Measurements from ENCODE around the gene FRAT1.
"Not testable (repeated sequence)": the region's sequence is repeated elsewhere in the genome, so short reads cannot be mapped to it uniquely, and the experiment has no call there.

FRAT1 gene

GRCh38 chr10:97334370-97335175 is 15.5 kb downstream of the FRAT1 start, which contains the start of gene FRAT2:
Gene FRAT2, minus strand, starts transcription at chr10:97334729. Its CDS starts 157 bp downstream, at chr10:97334572.
- Histone ChIP-seq H4K20me1 (peaks cover 47% of the 10 kb centered on the region), H3K9me3 (no peaks in the 10 kb centered on the region), H3K36me3 (peaks cover 13% of the 10 kb centered on the region), H3K9ac (peak within 1 kb of the TSS; percentile 99), H3K4me1 (peaks cover 60% of the 10 kb centered on the region), H3K4me3 (peak within 1 kb of the TSS; percentile 98), H3K27me3 (no peaks in the 10 kb centered on the region), H3K4me2 (peak within 1 kb of the TSS; percentile 97), H3K27ac (peak within 1 kb of the TSS; percentile 100)
- TF ChIP-seq Cebpa-rat (IDR thresholded peaks at IDR 0.05): no peak

- Histone ChIP-seq H3K4me2 (peak overlapping the region; percentile 97), H3K27ac (peak overlapping the region; percentile 100), H3K27me3 (no peaks in the 10 kb centered on the region), H3K36me3 (peaks cover 8% of the 10 kb centered on the region), H3K4me3 (peak overlapping the region; percentile 98), H3K9ac (peak overlapping the region; percentile 99), H4K20me1 (peaks cover 43% of the 10 kb centered on the region), H3K4me1 (peaks cover 57% of the 10 kb centered on the region), H3K9me3 (no peaks in the 10 kb centered on the region)
- TF ChIP-seq Cebpa-rat (IDR thresholded peaks at IDR 0.05): no peak
Observed at GRCh38 chr10:97335188-97335619, 16.1 kb downstream of the FRAT1 start.

GRCh38 chr10:97336006-97336405 is 16.9 kb downstream of the FRAT1 start:
- TF ChIP-seq Cebpa-rat (IDR thresholded peaks at IDR 0.05): no peak
- H3K4me2 ChIP-seq: peak overlapping the region; percentile 97
- H3K4me1 ChIP-seq: peaks cover 49% of the 10 kb centered on the region
- no peak overlapping the region for H3K4me3 ChIP-seq
- no peak overlapping the region for H3K27ac ChIP-seq
- no peaks in the 10 kb centered on the region for H3K9me3 ChIP-seq
- no peaks in the 10 kb centered on the region for H3K27me3 ChIP-seq
- peaks cover 35% of the 10 kb centered on the region for H4K20me1 ChIP-seq
- no peak overlapping the region for H3K9ac ChIP-seq
- no peaks in the 10 kb centered on the region for H3K36me3 ChIP-seq

- Histone ChIP-seq H3K9me3 (no peaks in the 10 kb centered on the region), H3K9ac (no peak overlapping the region), H3K27ac (no peak overlapping the region), H3K4me3 (no peak overlapping the region), H3K36me3 (no peaks in the 10 kb centered on the region), H3K27me3 (no peaks in the 10 kb centered on the region), H4K20me1 (peaks cover 30% of the 10 kb centered on the region), H3K4me1 (peaks cover 44% of the 10 kb centered on the region), H3K4me2 (peak overlapping the region; percentile 43; the same call in 1 of the 2 replicates)
- no peak for TF ChIP-seq Cebpa-rat (IDR thresholded peaks at IDR 0.05)
Observed at GRCh38 chr10:97336446-97336845, 17.4 kb downstream of the FRAT1 start.

GRCh38 chr10:97336942-97337831 is 18.1 kb downstream of the FRAT1 start:
- TF ChIP-seq Cebpa-rat (IDR thresholded peaks at IDR 0.05): no peak
- H3K9me3 ChIP-seq: no peaks in the 10 kb centered on the region
- peaks cover 37% of the 10 kb centered on the region for H3K4me1 ChIP-seq
- no peak overlapping the region for H3K4me3 ChIP-seq
- H3K36me3 ChIP-seq: no peaks in the 10 kb centered on the region
- H3K27me3 ChIP-seq: no peaks in the 10 kb centered on the region
- no peak overlapping the region for H3K9ac ChIP-seq
- peak overlapping the region; percentile 43 for H3K4me2 ChIP-seq
- no peak overlapping the region for H3K27ac ChIP-seq
- peaks cover 23% of the 10 kb centered on the region for H4K20me1 ChIP-seq

- no peaks in the 10 kb centered on the region for H3K27me3 ChIP-seq
- no peak overlapping the region for H3K4me3 ChIP-seq
- H3K27ac ChIP-seq: no peak overlapping the region
- no peaks in the 10 kb centered on the region for H3K9me3 ChIP-seq
- no peak for TF ChIP-seq Cebpa-rat (IDR thresholded peaks at IDR 0.05)
- H3K36me3 ChIP-seq: no peaks in the 10 kb centered on the region
- peaks cover 28% of the 10 kb centered on the region for H3K4me1 ChIP-seq
- peaks cover 14% of the 10 kb centered on the region for H4K20me1 ChIP-seq
- H3K4me2 ChIP-seq: no peak overlapping the region
- H3K9ac ChIP-seq: no peak overlapping the region
Observed at GRCh38 chr10:97338041-97338440, 19.0 kb downstream of the FRAT1 start.

GRCh38 chr10:97341416-97341815 is 22.3 kb downstream of the FRAT1 start:
- H3K4me2 ChIP-seq: no peak overlapping the region
- H3K9me3 ChIP-seq: no peaks in the 10 kb centered on the region
- no peak for TF ChIP-seq Cebpa-rat (IDR thresholded peaks at IDR 0.05)
- no peak overlapping the region for H3K27ac ChIP-seq
- H3K27me3 ChIP-seq: no peaks in the 10 kb centered on the region
- no peaks in the 10 kb centered on the region for H3K36me3 ChIP-seq
- peaks cover 12% of the 10 kb centered on the region for H3K4me1 ChIP-seq
- no peak overlapping the region for H3K9ac ChIP-seq
- no peak overlapping the region for H3K4me3 ChIP-seq
- H4K20me1 ChIP-seq: no peaks in the 10 kb centered on the region

- H3K4me2 ChIP-seq, H3K36me3 ChIP-seq, H4K20me1 ChIP-seq, H3K9ac ChIP-seq, H3K27me3 ChIP-seq, H3K4me1 ChIP-seq, H3K27ac ChIP-seq, H3K4me3 ChIP-seq, H3K9me3 ChIP-seq: not testable (repeated sequence)
Observed at GRCh38 chr10:97343664-97344063, 24.6 kb downstream of the FRAT1 start.

GRCh38 chr10:97347317-97347716 is 28.2 kb downstream of the FRAT1 start:
- Histone ChIP-seq H3K4me2 (no peak overlapping the region), H3K36me3 (peaks cover 21% of the 10 kb centered on the region; the same call in 1 of the 2 replicates), H3K9ac (no peak overlapping the region), H3K4me1 (0 out of 2 replicates have a peak, but pooled peaks cover 5% of the 10 kb centered on the region), H3K27ac (no peak overlapping the region), H4K20me1 (no peaks in the 10 kb centered on the region), H3K4me3 (no peak overlapping the region), H3K27me3 (no peaks in the 10 kb centered on the region), H3K9me3 (no peaks in the 10 kb centered on the region)
- TF ChIP-seq Cebpa-rat (IDR thresholded peaks at IDR 0.05): no peak
